ENCODE data around the gene SCAMP4. TPM values are rescaled to one million over a fixed set of nuclear protein-coding genes. Genes with fewer than 3 reads are reported as not detected.

SCAMP4 gene
- polyA plus RNA-seq, 1 of the 3 experiments (the other 2 are of a cell fraction): 30.0 TPM

DNA sequence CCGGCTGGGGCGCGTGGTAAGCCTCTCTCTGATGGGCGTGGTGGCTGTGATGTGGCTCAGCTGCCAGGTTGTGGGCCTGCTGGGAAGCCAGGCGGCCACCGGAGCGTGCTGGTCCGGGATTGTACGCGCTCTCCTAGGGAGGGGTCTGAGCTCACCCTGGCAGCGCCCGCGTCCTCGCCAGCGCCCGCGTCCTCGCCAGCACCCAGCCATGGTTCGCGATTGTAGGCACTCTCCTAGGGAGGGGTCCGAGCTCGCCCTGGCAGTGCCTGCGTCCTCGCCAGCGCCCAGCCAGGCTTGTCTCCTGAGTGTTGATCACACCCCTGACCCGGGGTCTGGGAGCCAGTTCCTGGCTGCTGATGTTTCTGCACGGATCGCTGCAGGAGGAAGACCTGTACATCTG, 13.8 kb downstream of the SCAMP4 start:
- DNase-seq: no peak
- Histone ChIP-seq H3K36me3 (replicated peaks in 1 of 2; ENCODE audit: control insufficient read depth in 1 of 2, insufficient read depth in 2 of 2, low read length in 1 of 2) (peaks cover 0 to 38% of the 10 kb centered on the region in 2 experiments), H3K9ac (no peak overlapping the region), H3K4me3 (ENCODE audit: low read depth in 2 of 2, low read length in 1 of 2) (no peak overlapping the region), H3K4me1 (ENCODE audit: control insufficient read depth in 1 of 2, insufficient read depth in 2 of 2, low read depth in 1 of 2, low read length in 1 of 2) (no peaks in the 10 kb centered on the region), H4K20me1 (ENCODE audit: insufficient read depth) (peaks cover 4% of the 10 kb centered on the region; the same call in 1 of the 2 replicates), H3K79me2 (ENCODE audit: insufficient read depth) (peaks cover 12% of the 10 kb centered on the region; the same call in 1 of the 2 replicates), H3K9me2 (no peaks in the 10 kb centered on the region), H2AFZ (ENCODE audit: low read depth) (no peak overlapping the region), H3F3A (replicated peaks; ENCODE audit: insufficient read depth) (no peaks in the 10 kb centered on the region), H3K27ac (ENCODE audit: low read depth in 2 of 2, low read length in 1 of 2) (no peak overlapping the region), H3K9me3 (no peaks in the 10 kb centered on the region), H3K4me2 (no peak overlapping the region), H3K27me3 (ENCODE audit: insufficient read depth) (no peaks in the 10 kb centered on the region)
- ChIA-PET POLR2A (no interaction called here), CTCF (interaction anchor here (0.9 to 2.2 kb wide), 3 partner anchors 10 to 21 kb away, joined by 3 to 23 read pairs (median 3); no protein-coding TSS in a partner anchor)
- TF ChIP-seq, protein P1, sequence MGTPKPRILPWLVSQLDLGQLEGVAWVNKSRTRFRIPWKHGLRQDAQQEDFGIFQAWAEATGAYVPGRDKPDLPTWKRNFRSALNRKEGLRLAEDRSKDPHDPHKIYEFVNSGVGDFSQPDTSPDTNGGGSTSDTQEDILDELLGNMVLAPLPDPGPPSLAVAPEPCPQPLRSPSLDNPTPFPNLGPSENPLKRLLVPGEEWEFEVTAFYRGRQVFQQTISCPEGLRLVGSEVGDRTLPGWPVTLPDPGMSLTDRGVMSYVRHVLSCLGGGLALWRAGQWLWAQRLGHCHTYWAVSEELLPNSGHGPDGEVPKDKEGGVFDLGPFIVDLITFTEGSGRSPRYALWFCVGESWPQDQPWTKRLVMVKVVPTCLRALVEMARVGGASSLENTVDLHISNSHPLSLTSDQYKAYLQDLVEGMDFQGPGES (IDR thresholded peaks at IDR 0.05; ENCODE audit: low read depth, low read length): no peak
- TF ChIP-seq NRF1 (IDR thresholded peaks at IDR 0.05; ENCODE audit: low read depth, low read length) (no peak), EZH2phosphoT487 (IDR thresholded peaks at IDR 0.05; ENCODE audit: borderline replicate concordance, low read depth) (no peak), CHD2 (IDR thresholded peaks at IDR 0.05; ENCODE audit: low read length, partially characterized antibody) (no peak), FOSL2 (IDR thresholded peaks at IDR 0.05; ENCODE audit: borderline replicate concordance, low read depth) (no peak), JUND (IDR thresholded peaks at IDR 0.05) (no peak)
- TF ChIP-seq, protein P2, sequence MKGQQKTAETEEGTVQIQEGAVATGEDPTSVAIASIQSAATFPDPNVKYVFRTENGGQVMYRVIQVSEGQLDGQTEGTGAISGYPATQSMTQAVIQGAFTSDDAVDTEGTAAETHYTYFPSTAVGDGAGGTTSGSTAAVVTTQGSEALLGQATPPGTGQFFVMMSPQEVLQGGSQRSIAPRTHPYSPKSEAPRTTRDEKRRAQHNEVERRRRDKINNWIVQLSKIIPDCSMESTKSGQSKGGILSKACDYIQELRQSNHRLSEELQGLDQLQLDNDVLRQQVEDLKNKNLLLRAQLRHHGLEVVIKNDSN (IDR thresholded peaks at IDR 0.05; ENCODE audit: borderline replicate concordance, low read depth): no peak
- WGBS (ENCODE audit: low lambda C conversion rate): 98% methylated on average over 23 of the region's 28 CpGs

DNA sequence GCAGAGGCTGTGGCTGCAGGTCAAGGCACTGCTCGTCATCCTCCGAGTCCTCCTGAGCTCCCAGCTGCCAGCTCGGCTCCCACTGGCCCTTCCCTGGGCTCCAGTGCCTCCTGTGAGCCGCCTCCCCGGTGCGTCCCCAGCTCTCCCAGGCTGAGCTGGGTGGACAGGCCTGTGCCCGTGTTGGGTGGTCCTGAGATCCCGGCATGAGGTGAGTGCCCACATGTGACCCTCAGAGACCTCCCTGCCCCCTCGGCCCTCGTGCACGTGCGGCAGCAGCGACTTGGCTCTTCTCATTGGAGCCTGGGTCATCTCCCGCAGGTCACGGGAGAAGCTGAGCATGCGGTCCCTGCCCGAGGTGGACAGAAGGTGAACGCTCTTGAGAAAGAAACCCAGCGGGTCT, 15.4 kb downstream of the SCAMP4 start:
- Histone ChIP-seq H3K4me1 (ENCODE audit: control insufficient read depth in 1 of 2, insufficient read depth in 2 of 2, low read depth in 1 of 2, low read length in 1 of 2) (no peaks in the 10 kb centered on the region), H3K9me2 (no peaks in the 10 kb centered on the region), H3K4me3 (ENCODE audit: low read depth in 2 of 2, low read length in 1 of 2) (no peak overlapping the region), H3K36me3 (replicated peaks in 1 of 2; ENCODE audit: control insufficient read depth in 1 of 2, insufficient read depth in 2 of 2, low read length in 1 of 2) (peaks cover 0 to 39% of the 10 kb centered on the region in 2 experiments), H3K27me3 (ENCODE audit: insufficient read depth) (no peaks in the 10 kb centered on the region), H4K20me1 (ENCODE audit: insufficient read depth) (no peaks in the 10 kb centered on the region), H3F3A (replicated peaks; ENCODE audit: insufficient read depth) (no peaks in the 10 kb centered on the region), H3K9ac (no peak overlapping the region), H3K4me2 (no peak overlapping the region), H3K9me3 (no peaks in the 10 kb centered on the region), H2AFZ (ENCODE audit: low read depth) (no peak overlapping the region), H3K79me2 (ENCODE audit: insufficient read depth) (no peaks in the 10 kb centered on the region), H3K27ac (ENCODE audit: low read depth in 2 of 2, low read length in 1 of 2) (no peak overlapping the region)
- TF ChIP-seq TCF12 (IDR thresholded peaks at IDR 0.05): no peak
- ChIA-PET POLR2A (no interaction called here), CTCF (interaction anchor here (2.2 kb wide), 1 partner anchor 9 kb away, joined by 23 read pairs; no protein-coding TSS in a partner anchor)
- 99% methylated on average over 12 of the region's 19 CpGs for WGBS (ENCODE audit: low lambda C conversion rate)
- DNase-seq: no peak

DNA sequence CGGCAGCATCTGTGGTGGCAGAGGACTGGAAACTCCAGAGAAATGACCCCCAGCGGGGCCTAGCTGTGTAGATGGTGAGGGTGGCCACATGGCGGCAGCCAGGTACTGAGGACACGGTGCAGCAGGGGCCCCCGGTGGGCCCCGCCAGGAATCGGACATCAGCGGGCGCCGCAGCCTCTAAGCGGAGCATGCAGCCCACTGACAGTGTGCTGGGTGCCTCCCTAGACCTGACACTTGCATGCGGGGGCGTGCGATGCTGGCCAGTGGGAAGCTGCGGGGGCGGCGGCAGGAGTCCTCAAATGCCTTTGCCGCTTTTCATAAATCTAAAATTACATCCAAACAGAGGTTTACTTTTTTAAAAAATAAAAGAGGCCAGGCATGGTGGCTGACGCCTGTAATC, 16.1 kb downstream of the SCAMP4 start:
- Histone ChIP-seq H3K36me3 (replicated peaks in 1 of 2; ENCODE audit: control insufficient read depth in 1 of 2, insufficient read depth in 2 of 2, low read length in 1 of 2) (peaks cover 0 to 39% of the 10 kb centered on the region in 2 experiments), H3K9me2 (no peaks in the 10 kb centered on the region), H3K27ac (ENCODE audit: low read depth in 2 of 2, low read length in 1 of 2) (no peak overlapping the region), H3K27me3 (ENCODE audit: insufficient read depth) (no peaks in the 10 kb centered on the region), H3K79me2 (ENCODE audit: insufficient read depth) (no peaks in the 10 kb centered on the region), H4K20me1 (ENCODE audit: insufficient read depth) (no peaks in the 10 kb centered on the region), H2AFZ (ENCODE audit: low read depth) (no peak overlapping the region), H3K9me3 (no peaks in the 10 kb centered on the region), H3F3A (replicated peaks; ENCODE audit: insufficient read depth) (no peaks in the 10 kb centered on the region), H3K4me3 (ENCODE audit: low read depth in 2 of 2, low read length in 1 of 2) (no peak overlapping the region), H3K4me2 (no peak overlapping the region), H3K4me1 (ENCODE audit: control insufficient read depth in 1 of 2, insufficient read depth in 2 of 2, low read depth in 1 of 2, low read length in 1 of 2) (no peaks in the 10 kb centered on the region), H3K9ac (no peak overlapping the region)
- no peak for TF ChIP-seq GABPA (IDR thresholded peaks at IDR 0.05; ENCODE audit: low read depth)
- TF ChIP-seq, protein P3, sequence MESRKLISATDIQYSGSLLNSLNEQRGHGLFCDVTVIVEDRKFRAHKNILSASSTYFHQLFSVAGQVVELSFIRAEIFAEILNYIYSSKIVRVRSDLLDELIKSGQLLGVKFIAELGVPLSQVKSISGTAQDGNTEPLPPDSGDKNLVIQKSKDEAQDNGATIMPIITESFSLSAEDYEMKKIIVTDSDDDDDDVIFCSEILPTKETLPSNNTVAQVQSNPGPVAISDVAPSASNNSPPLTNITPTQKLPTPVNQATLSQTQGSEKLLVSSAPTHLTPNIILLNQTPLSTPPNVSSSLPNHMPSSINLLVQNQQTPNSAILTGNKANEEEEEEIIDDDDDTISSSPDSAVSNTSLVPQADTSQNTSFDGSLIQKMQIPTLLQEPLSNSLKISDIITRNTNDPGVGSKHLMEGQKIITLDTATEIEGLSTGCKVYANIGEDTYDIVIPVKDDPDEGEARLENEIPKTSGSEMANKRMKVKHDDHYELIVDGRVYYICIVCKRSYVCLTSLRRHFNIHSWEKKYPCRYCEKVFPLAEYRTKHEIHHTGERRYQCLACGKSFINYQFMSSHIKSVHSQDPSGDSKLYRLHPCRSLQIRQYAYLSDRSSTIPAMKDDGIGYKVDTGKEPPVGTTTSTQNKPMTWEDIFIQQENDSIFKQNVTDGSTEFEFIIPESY (IDR thresholded peaks at IDR 0.05; ENCODE audit: borderline replicate concordance, low read depth): no peak
- TF ChIP-seq, protein P4, sequence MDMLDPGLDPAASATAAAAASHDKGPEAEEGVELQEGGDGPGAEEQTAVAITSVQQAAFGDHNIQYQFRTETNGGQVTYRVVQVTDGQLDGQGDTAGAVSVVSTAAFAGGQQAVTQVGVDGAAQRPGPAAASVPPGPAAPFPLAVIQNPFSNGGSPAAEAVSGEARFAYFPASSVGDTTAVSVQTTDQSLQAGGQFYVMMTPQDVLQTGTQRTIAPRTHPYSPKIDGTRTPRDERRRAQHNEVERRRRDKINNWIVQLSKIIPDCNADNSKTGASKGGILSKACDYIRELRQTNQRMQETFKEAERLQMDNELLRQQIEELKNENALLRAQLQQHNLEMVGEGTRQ (IDR thresholded peaks at IDR 0.05; ENCODE audit: borderline replicate concordance, low read depth, low read length): no peak
- no peak for DNase-seq
- ChIA-PET CTCF (interaction anchor here (0.6 kb wide), 1 partner anchor 13 kb away, joined by 3 read pairs; no protein-coding TSS in a partner anchor), POLR2A (no interaction called here)
- 96% methylated on average over 8 of the region's 19 CpGs for WGBS (ENCODE audit: low lambda C conversion rate)
